ACHN (cell line): ENCODE data around the gene IL17REL.
A peak's percentile ranks its signal among the peaks of the same experiment; 100 is the strongest.
"Not testable (repeated sequence)": the region's sequence is repeated elsewhere in the genome, so short reads cannot be mapped to it uniquely, and the experiment has no call there.

Experiments used
- DNase-seq: peaks from one replicate; pipeline ENCODE4 v3.0.0-alpha.2; 2015
- in situ Hi-C: cut with HindIII; loops from 2 replicates; pipeline ENCODE4 v1.10.0; 2017; ENCODE audit warnings: low sequenced_read_pairs, low pct_ligation_motif_present, low pct_unique_long_range_greater_than_20kb

The IL17REL gene

DNA sequence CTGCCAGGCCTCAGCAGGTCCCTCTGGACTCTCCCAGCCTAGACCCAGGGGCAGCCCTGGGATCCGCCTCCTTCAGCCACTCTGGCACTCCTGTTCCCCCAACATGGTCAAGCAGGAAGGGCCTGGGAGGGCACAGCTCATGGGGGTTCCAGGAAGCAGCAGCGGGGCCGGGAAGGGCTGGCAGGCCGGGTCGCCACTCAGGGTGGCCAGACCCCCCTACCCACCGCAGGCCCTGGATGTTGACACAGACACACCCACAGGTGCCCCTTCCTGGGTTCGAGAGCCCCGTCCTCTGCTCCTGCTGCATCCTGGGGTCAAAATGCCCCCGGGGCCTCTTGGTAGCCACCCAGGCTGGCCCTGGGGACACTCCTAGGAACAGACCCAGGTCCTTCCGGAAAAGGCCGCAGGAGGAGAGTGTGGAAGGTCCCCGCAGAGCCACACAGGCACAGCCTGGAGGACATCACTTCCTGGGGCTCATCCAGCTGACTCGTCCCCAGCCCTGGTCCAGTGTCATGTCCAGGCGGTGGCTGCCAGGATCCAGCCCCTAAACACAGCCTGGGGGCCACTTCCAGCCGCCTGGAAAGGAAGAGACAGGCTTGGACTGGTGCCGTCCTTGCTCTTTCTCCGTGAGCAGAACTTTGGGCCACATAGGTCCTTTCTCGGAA, 58.8 kb downstream of the IL17REL start:
- no peak for DNase-seq
- in situ Hi-C loops: no loop called here

DNA sequence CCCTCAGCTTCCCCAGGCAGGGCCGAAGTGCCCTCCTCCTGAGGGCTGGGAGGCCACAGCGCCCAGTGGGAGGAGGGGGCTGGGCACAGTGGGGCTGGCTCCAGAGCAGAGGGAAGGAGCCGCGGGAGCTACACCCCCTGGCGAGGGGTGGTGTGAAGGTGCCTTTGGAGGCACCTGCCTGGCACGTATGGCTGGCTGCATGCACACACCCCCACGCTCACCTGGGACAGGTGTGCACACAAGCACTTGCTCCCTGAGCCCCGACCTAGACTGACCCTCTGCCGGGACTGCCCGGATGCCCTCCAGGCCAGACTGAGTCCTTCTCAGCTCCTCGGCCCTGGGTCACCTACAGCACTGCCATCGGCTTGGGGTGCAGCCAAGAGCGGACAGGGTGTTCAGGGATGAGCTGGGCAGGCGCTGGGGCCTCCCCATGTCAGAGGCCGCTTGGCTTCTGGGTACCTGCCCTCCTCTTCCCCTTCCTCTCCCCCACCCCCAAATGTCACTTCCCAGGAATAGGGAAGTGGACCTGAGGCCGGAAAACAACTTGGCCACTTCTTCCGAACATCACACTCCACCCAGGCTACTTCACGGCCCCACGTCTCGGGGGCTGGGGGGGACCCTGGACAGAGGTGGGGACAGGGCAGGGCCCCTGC, 59.4 kb downstream of the IL17REL start:
- DNase-seq: no peak
- in situ Hi-C loops: no loop called here

DNA sequence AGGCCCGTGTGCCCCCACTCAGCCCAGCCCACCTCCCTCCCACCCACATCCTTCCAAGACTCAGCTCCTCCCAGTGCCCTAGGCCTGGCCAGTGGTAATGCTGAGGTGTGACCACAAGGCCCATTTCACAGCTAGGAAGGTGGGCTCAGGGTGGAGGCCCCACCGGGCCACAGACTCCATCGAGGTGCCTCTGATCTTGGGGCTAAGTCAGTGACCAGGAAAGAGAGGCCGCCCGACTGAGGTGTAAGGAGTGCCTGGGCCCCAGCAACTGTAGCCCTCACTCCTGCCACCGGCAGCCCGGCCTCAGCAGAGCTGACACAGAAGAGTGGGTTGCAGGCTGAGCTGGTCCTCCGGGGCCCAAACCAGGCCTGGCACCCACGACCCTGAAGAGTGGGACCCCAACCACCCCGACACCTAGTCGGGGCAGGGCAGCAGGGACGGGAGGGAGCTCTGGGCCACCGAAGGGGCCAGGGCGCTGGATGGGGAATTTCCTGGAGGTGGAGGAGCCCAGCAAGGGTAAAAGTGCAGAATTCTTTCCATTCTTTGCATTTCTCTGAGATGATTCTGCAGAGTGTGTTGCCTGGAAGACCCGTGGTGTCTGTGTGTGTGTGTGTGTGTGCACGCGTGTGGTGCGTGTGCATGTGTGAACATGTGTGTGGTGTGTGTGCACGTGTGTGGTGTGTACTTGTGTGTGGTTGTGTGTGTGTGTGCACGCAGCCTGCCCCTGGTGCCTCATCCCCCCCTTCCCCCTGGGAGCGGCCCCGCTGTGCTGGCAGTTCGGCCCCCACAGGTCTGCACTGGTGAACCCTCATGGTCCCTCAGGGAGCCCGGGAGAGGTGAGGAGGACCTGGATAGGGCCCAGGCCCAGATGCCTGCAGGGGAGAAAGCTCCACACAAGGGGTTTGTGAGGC, 60.3 kb downstream of the IL17REL start:
- in situ Hi-C loops: no loop called here
- DNase-seq: peak; percentile 90

DNA sequence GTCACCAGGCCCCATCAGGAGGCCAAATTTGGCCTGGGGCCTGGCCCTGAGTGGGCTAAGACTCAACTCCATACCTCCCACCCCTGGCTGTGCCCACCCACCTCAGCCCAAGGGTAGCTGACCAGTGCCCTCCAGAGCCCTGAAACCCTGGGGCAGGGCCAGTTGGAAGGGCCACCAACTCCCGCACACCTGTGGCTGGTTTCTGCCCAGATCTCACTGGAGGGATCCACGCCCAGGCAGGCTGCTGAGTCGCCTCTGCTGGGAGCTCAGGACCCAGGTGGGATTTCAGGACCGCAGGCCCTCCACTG, 60.9 kb downstream of the IL17REL start:
- DNase-seq: no peak
- in situ Hi-C loops: no loop called here

DNA sequence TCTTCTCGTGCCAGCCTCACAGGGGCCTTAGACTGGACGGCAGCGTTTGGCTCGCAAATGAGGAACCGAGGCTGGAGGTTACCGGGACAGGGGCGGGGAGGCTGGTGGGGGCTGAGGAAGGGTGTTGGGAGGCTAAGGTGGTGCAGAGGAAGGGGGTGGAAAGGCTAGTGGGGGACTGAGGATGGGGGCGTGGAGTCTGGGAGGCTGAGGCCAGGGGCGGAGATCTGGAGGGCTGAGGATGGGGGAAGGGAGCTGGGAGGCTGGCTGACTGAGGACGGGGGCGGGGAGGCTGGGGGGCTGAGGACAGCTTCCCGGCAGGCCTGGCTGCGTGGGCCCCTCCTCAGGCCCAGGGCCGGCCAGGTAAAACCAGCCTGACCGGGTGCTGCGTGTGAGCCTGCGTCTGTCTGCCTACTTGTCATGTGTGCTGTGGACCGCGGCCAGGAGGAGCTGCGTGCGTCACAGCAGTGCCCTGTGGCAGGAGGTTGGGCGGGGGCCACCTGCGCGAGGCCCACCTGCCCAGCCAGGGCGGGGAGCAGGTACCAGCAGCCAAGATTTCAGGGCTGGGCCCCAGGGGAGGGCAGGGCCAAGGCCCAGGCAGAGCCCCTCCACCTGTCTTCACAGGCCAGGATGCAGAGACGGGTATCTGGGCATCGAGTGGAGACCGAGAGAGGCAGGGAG, 61.4 kb downstream of the IL17REL start:
- no peak for DNase-seq
- in situ Hi-C loops: no loop called here

DNA sequence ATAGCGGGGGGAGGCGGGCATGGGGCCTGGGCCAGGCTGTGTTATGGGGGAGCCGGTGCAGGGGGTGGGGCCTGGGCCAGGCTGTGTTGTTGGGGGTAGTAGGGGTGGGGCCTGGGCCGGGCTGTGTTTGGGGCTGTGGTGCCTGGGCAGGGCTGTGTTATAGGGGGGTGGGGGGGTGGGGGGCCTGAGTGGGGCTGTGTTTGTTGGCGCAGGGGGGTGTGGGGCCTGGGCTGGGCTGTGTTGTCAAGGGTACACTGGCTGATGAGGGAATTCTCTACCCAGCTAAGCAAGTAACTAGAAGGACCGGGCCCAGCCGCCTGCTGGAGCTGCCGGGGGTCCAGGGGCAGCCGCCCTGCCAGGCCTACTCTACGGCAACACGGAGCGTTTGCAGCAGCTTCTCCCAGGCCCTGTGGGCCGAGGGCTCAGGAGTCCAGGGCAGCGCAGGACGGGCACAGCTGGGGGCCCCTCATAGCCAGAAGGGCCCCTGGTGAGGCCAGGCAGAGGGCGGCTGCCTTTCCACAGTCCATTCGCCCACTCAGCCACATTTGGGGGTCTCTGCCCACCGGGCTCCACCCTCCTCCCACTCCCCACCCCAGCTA, 62.1 kb downstream of the IL17REL start:
- DNase-seq: no peak
- in situ Hi-C loops: no loop called here

DNA sequence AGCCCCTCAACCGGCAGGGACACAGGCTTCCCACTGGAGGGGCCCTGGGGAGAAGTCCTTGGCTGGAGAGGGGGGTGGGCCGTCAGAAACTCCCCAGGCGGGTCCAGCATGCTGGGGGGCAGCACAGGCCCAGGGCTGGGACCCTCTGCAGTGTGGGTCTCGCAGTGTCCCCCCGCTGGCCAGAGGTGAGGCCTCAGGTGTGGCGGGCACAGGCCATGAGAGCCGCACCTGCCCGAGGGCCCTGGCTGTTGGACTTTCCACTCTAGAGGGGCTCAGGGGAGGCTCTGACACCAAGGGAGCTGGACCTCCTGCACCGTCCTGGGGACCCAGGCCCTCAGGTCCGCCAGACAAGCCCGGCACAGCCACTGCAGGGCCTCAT, 62.7 kb downstream of the IL17REL start:
- in situ Hi-C loops: no loop called here

DNA sequence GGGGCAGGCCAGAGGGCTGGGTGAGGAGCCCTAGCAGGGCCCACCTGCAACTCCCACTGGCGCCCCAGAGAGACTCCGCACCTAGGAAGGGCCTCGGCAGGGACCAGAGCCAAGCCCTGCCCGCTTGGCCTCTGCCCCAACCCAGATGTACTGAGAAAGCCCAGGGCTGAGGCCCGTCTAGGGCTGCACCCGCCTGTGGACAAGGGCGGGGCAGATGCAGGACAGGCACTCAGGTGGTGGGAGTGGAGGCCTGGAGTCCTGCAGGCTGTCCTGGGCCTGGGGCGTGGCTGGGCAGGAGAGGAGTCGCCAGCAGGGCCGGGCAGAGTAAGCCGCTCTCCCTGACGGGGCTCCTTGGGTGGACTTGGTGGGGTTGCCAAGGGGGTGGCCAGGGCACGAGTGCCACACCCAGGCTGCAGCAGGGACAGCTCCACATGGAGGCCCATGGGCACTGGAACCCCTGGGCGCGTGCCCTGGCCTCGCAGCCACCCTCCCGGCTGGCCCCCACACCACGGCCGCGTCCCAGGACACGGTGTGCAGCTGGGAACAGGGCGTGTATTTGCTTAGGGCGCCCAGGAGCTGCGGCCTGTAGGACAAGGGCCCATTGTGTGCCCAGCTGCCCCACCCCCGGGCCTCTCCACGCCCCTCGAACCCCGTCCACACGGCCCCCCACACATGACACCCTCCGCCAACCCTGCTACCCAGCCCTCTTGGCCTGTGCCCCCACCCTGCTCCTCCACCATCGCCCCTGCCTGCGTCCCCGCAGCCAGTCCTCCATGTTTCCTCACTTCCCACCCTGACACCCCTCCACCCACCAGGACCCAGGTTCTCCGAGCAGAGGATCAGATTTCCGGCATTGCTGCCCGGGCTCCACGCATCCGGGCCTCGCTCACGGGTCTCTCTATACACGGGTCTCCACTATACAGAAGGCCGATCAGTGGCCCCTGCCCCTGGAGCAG, 63.3 kb downstream of the IL17REL start:
- in situ Hi-C loops: no loop called here
- DNase-seq: no peak

More for the DNA sequence above, 62.7 kb downstream of the IL17REL start:
- DNase-seq: no peak

DNA sequence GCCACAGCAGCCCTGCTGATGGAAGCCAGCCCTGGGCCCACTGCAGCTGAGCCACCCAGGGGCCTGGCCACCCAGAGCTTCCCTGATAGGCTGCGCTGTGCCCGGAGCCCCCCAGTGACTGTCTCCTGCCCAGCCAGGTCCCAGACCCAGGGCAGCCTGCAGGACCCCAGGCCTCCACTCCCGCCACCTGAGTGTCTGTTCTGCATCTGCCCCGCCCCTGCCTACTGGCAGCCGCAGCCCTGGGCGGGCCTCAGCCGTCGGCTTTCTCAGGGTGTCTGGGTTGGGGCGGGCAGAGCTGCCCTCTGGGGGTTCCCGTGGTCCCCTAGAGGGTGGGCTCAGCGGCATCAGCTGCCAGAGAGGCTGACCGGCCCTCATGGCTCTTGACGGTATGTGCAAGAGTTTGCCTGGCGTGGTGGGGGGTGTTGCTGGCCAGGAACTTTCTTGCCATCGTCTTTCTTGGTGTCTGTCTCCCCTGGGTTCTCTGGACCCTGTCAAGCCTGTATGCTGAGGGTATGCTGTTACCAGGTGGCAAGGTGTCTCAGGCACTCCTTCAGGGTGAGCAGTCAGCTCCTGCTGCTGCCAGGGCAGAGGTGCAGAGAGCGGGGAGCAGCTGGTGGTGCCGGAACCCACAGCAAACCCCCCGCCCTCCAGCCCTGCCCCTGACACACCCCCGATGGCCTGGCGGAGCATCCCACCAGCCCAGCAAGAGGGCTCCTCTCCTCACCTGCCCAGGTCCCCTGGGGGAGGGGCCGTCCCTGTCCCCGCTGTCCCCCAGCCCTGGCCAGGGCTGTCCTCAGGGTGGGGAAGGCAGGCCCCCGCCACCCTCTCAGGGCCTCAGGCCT, 64.2 kb downstream of the IL17REL start:
- in situ Hi-C loops: no loop called here
- no peak for DNase-seq

DNA sequence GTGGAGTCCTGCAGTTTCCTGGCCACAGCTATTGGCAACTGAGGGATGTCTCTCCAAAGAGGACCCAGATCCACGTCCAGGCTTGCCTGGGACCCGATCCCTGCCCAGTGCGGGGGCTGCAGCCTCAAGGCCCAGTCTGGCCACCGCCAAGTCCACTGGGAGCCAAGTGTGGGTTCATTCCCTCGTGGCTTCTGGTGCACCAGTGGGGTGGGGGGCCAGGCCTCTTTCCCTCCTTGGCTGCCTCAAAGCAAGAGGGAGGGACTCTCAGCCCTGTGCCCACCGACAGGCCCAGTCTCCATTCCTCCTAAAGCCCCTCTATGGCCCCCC, 65.3 kb downstream of the IL17REL start:
- DNase-seq: no peak
- in situ Hi-C loops: no loop called here

DNA sequence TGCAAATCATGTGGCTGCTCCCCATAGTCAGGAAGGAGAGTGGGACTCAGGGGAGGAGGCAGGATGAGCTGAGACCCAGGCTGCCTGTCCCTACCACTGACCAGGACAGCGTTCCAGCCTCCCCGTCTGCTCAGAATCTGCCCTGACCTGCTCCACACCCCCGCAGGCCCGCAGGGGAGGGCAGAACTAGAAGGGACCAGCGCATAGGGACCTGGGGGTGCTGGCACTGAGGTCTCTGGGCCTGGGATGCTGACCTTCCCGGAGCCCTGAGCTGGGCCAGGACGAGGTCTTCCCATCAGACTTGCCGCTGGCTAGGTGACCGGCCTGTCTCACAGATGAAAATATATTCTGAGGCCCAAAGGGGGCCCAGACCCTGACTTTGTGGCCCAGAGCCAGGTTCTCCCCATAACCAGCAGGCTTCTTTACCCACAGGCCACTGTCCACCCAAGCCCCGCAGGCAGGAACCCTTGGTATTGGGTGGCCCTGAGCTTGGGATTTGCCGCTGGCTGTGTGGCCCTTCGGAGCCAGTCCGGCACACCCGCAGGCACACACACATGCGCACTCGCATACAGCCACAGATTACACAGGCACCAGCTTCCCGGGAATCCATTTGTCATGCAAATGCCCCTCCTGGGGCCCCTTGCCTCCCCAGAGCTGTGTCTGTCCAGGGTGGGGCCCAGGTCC, 65.8 kb downstream of the IL17REL start:
- in situ Hi-C loops: no loop called here
- no peak for DNase-seq

DNA sequence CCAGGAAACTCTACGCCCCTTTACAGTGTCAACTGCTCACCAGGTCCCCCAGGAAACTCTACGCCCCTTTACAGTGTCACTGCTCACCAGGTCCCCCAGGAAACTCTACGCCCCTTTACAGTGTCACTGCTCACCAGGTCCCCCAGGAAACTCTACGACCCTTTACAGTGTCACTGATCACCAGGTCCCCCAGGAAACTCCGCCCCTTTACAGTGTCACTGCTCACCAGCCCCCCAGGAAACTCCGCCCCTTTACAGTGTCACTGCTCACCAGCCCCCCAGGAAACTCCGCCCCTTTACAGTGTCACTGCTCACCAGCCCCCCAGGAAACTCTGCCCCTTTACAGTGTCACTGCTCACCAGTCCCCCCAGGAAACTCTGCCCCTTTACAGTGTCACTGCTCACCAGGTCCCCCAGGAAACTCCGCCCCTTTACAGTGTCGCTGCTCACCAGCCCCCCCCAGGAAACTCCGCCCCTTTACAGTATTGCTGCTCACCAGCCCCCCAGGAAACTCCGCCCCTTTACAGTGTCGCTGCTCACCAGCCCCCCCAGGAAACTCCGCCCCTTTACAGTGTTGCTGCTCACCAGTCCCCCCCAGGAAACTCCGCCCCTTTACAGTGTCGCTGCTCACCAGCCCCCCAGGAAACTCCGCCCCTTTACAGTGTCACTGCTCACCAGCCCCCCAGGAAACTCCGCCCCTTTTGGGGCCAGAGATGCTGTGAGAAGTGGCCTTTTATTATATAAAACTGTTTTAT, 67.3 kb downstream of the IL17REL start:
- peak; percentile 36 for DNase-seq
- in situ Hi-C loops: not testable (repeated sequence)
